ENCODE results near the gene COG8.

DNA sequence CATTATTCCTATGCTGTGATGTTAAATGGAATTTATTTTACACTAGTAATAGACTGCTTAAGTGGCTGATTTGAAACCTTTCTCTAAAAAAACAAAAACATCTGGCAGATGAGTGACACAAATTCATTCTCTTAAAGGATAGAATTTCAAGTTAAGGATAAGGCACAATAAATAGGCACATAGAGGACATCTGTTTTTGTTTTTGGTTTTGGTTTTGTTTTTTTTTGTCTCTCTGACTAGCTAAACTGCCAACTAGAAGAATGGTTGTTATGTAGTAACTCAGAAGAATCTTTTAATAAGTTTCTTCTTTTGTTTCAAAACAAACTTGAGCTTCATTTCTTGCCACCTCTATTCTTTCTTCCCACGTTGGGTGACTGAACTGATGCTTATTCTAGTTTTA lies 33.3 kb downstream of the COG8 start:
- no peak for TF ChIP-seq POLR2A (IDR thresholded peaks at IDR 0.05)
- TF ChIP-seq, protein P1, sequence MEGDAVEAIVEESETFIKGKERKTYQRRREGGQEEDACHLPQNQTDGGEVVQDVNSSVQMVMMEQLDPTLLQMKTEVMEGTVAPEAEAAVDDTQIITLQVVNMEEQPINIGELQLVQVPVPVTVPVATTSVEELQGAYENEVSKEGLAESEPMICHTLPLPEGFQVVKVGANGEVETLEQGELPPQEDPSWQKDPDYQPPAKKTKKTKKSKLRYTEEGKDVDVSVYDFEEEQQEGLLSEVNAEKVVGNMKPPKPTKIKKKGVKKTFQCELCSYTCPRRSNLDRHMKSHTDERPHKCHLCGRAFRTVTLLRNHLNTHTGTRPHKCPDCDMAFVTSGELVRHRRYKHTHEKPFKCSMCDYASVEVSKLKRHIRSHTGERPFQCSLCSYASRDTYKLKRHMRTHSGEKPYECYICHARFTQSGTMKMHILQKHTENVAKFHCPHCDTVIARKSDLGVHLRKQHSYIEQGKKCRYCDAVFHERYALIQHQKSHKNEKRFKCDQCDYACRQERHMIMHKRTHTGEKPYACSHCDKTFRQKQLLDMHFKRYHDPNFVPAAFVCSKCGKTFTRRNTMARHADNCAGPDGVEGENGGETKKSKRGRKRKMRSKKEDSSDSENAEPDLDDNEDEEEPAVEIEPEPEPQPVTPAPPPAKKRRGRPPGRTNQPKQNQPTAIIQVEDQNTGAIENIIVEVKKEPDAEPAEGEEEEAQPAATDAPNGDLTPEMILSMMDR (IDR thresholded peaks at IDR 0.05): no peak
- no peak for TF ChIP-seq EP300 (IDR thresholded peaks at IDR 0.05)

All from ovary (tissue), 3 donors.